Breast epithelium (tissue), 3 donors: ENCODE data around the gene OSTN.

Experiments
- POLR2A ChIP-seq: fragments of 450-650 bp; IDR thresholded peaks from one replicate; pipeline ENCODE4 v1.6.1; 2016; ENCODE audit warnings: antibody characterized with exemption, mild to moderate bottlenecking, moderate library complexity
- TF ChIP-seq, protein P1 (sequence below), 3 donors: fragments of 450-650 bp; IDR thresholded peaks; one replicate each; pipeline ENCODE4 v1.5.1; 2016 to 2017; ENCODE audit warnings: antibody characterized with exemption in 3 of 3, mild to moderate bottlenecking in 3 of 3, moderate library complexity in 3 of 3

DNA sequence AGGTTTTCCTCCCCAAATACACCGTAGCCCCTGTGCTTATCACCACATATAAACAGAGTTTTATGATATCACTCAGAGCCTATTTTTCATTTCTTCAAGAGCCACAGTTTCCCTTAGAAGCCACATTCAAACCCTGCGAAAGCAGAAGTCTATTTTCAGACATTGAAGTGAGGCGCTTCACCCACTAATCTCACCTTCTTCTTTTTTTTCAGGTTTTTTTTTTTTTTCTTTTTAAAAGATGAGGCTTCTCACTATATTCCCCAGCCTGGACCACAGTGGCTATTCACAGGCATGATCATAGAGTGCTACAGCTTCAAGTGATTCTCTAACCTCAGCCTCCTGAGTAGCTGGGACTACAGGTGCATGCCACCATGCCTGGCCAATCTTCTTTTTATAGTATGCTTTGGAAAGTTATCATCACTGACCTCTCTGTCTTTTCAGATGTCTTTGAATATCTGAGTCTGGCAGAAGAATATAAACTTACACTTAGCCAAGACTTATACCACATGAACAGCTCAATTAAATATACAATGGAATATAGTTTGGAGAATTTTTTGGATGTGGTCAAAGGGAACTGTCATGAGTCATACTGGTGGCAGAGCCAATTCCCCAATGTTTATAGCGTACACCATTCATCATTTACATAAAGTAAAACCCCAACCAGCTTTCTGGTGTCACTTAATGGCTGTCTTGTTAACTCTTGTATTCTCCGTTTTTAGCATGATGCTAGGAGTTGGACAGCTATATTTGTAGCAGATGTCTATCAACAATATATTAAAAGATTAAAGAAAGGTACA, 70.4 kb downstream of the OSTN start:
- TF ChIP-seq, protein P1, sequence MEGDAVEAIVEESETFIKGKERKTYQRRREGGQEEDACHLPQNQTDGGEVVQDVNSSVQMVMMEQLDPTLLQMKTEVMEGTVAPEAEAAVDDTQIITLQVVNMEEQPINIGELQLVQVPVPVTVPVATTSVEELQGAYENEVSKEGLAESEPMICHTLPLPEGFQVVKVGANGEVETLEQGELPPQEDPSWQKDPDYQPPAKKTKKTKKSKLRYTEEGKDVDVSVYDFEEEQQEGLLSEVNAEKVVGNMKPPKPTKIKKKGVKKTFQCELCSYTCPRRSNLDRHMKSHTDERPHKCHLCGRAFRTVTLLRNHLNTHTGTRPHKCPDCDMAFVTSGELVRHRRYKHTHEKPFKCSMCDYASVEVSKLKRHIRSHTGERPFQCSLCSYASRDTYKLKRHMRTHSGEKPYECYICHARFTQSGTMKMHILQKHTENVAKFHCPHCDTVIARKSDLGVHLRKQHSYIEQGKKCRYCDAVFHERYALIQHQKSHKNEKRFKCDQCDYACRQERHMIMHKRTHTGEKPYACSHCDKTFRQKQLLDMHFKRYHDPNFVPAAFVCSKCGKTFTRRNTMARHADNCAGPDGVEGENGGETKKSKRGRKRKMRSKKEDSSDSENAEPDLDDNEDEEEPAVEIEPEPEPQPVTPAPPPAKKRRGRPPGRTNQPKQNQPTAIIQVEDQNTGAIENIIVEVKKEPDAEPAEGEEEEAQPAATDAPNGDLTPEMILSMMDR (IDR thresholded peaks at IDR 0.05) = no peak
- no peak for TF ChIP-seq POLR2A
